Activated CD8-positive, alpha-beta memory T cell treated with anti-CD3 and anti-CD28 coated beads, Interleukin-2, amount 10 ng/mL, durations not matched to agents 7 days and 5 days (primary cell): Measurements from ENCODE around the gene YOD1. TPM values are rescaled to one million over a fixed set of nuclear protein-coding genes. Genes with fewer than 3 reads are reported as not detected.

Experiments
- ATAC-seq: fragments of 150-1000 bp; cut with Tn5 transposase; one replicate; pipeline ENCODE4 v1.10.0; 2021; ENCODE audit warnings: moderate library complexity
- CTCF ChIA-PET: fragments of 350-600 bp; sonication (Branson Sonifier 250); formaldehyde crosslinking; loops from one replicate; lab custom pipeline; 2021; ENCODE audit warnings: antibody characterized with exemption; lab: Charles Lee
- DNase-seq: peaks from one replicate; pipeline ENCODE4 v3.0.0-alpha.2; 2020
- H3K27ac Mint-ChIP-seq: one replicate; pipeline ENCODE4 v1.8.0; 2021; ENCODE audit warnings: mild to moderate bottlenecking, mixed read lengths
- H3K27me3 Mint-ChIP-seq: one replicate; pipeline ENCODE4 v1.8.0; 2021; ENCODE audit warnings: mixed read lengths
- H3K36me3 Mint-ChIP-seq: one replicate; pipeline ENCODE4 v1.8.0; 2021; ENCODE audit warnings: mild to moderate bottlenecking, mixed read lengths
- H3K4me1 Mint-ChIP-seq: one replicate; pipeline ENCODE4 v1.8.0; 2021; ENCODE audit warnings: mixed read lengths
- H3K4me3 Mint-ChIP-seq: one replicate; pipeline ENCODE4 v1.8.0; 2021; ENCODE audit warnings: mild to moderate bottlenecking, moderate library complexity, mixed read lengths
- H3K9me3 Mint-ChIP-seq: one replicate; pipeline ENCODE4 v1.8.0; 2022; ENCODE audit warnings: low read depth, mixed read lengths
- total RNA-seq, 2 experiments: library from RNA; stranded (reverse); gene quantifications; one replicate each; pipeline ENCODE4 v1.2.3, GENCODE V29; 2021

Gene YOD1
- total RNA-seq, 2 experiments from 2014 or later, result 8.7 to 9.7 TPM

GRCh38 chr1:207026104-207026534, 24.9 kb downstream of the YOD1 start:
- Mint-ChIP-seq H3K4me3 (no peak overlapping the region), H3K4me1 (no peaks in the 10 kb centered on the region), H3K9me3 (no peaks in the 10 kb centered on the region), H3K36me3 (no peaks in the 10 kb centered on the region), H3K27ac (no peak overlapping the region), H3K27me3 (peaks cover 50% of the 10 kb centered on the region)
- no peak for ATAC-seq
- no peak for DNase-seq
- CTCF ChIA-PET, result interaction anchor here (1.5 to 2.1 kb wide), 2 partner anchors 21 to 43 kb away, joined by 4 read pairs; no protein-coding TSS in a partner anchor

- CTCF ChIA-PET, result interaction anchor here (0.7 to 2.1 kb wide), 2 partner anchors 19 to 21 kb away, joined by 3 to 4 read pairs; no protein-coding TSS in a partner anchor
- H3K36me3 Mint-ChIP-seq, result no peaks in the 10 kb centered on the region
- peaks cover 3% of the 10 kb centered on the region for H3K4me1 Mint-ChIP-seq
- H3K27me3 Mint-ChIP-seq, result peaks cover 42% of the 10 kb centered on the region
- DNase-seq, result no peak
- no peak overlapping the region for H3K27ac Mint-ChIP-seq
- ATAC-seq, result no peak
- H3K9me3 Mint-ChIP-seq, result no peaks in the 10 kb centered on the region
- no peak overlapping the region for H3K4me3 Mint-ChIP-seq
These were observed 25.7 kb downstream of the YOD1 start for GRCh38 chr1:207025146-207025880.

- CTCF ChIA-PET, result interaction anchor here (2.1 kb wide), 1 partner anchor 20 kb away, joined by 4 read pairs; no protein-coding TSS in a partner anchor
These were observed 26.5 kb downstream of the YOD1 start for GRCh38 chr1:207024202-207025145.

GRCh38 chr1:207022996-207023679, 27.9 kb downstream of the YOD1 start:
- Mint-ChIP-seq H3K27me3 (peaks cover 27% of the 10 kb centered on the region), H3K9me3 (no peaks in the 10 kb centered on the region), H3K27ac (no peak overlapping the region), H3K4me1 (peaks cover 3% of the 10 kb centered on the region), H3K4me3 (no peak overlapping the region), H3K36me3 (no peaks in the 10 kb centered on the region)
- DNase-seq (no peak), ATAC-seq (no peak)
- CTCF ChIA-PET, result interaction anchor here (0.9 to 2.1 kb wide), 4 partner anchors 11 to 476 kb away, joined by 3 to 7 read pairs (median 4); partner anchors contain the start of gene PFKFB2

More at GRCh38 chr1:207024202-207025145, 26.5 kb downstream of the YOD1 start:
- no peak overlapping the region for H3K27ac Mint-ChIP-seq
- H3K9me3 Mint-ChIP-seq, result no peaks in the 10 kb centered on the region
- DNase-seq, result no peak
- peaks cover 33% of the 10 kb centered on the region for H3K27me3 Mint-ChIP-seq
- H3K36me3 Mint-ChIP-seq, result no peaks in the 10 kb centered on the region
- H3K4me3 Mint-ChIP-seq, result no peak overlapping the region
- ATAC-seq, result no peak
- peaks cover 3% of the 10 kb centered on the region for H3K4me1 Mint-ChIP-seq

GRCh38 chr1:207021876-207022596, 29.0 kb downstream of the YOD1 start:
- H3K27me3 Mint-ChIP-seq, result peaks cover 17% of the 10 kb centered on the region
- CTCF ChIA-PET, result interaction anchor here (0.6 to 2.1 kb wide), 7 partner anchors 10 to 478 kb away, joined by 3 to 7 read pairs (median 3); partner anchors contain the start of gene PFKFB2
- no peak overlapping the region for H3K27ac Mint-ChIP-seq
- H3K4me3 Mint-ChIP-seq, result no peak overlapping the region
- peaks cover 3% of the 10 kb centered on the region for H3K4me1 Mint-ChIP-seq
- H3K9me3 Mint-ChIP-seq, result no peaks in the 10 kb centered on the region
- ATAC-seq (no peak), DNase-seq (no peak)
- H3K36me3 Mint-ChIP-seq, result no peaks in the 10 kb centered on the region

- CTCF ChIA-PET, result interaction anchor here (0.5 to 1.7 kb wide), 6 partner anchors 15 to 515 kb away, joined by 3 to 6 read pairs (median 4); no protein-coding TSS in a partner anchor
- Mint-ChIP-seq H3K4me3 (no peak overlapping the region), H3K27me3 (peaks cover 13% of the 10 kb centered on the region), H3K27ac (no peak overlapping the region), H3K9me3 (no peaks in the 10 kb centered on the region), H3K36me3 (no peaks in the 10 kb centered on the region), H3K4me1 (peaks cover 3% of the 10 kb centered on the region)
- DNase-seq (no peak), ATAC-seq (no peak)
These were observed 29.7 kb downstream of the YOD1 start for GRCh38 chr1:207021139-207021861.

- H3K27ac Mint-ChIP-seq, result no peak overlapping the region
- no peak for DNase-seq
- H3K4me1 Mint-ChIP-seq, result peaks cover 5% of the 10 kb centered on the region
- no peaks in the 10 kb centered on the region for H3K9me3 Mint-ChIP-seq
- H3K27me3 Mint-ChIP-seq, result peaks cover 12% of the 10 kb centered on the region
- H3K4me3 Mint-ChIP-seq, result no peak overlapping the region
- H3K36me3 Mint-ChIP-seq, result no peaks in the 10 kb centered on the region
- CTCF ChIA-PET, result interaction anchor here (0.7 to 1.7 kb wide), 3 partner anchors 15 to 29 kb away, joined by 3 to 6 read pairs (median 3); no protein-coding TSS in a partner anchor
- ATAC-seq, result no peak
These were observed 30.3 kb downstream of the YOD1 start for GRCh38 chr1:207020709-207021107.

GRCh38 chr1:207020065-207020708, 30.8 kb downstream of the YOD1 start:
- CTCF ChIA-PET, result interaction anchor here (0.7 to 1.7 kb wide), 2 partner anchors 14 to 28 kb away, joined by 3 to 6 read pairs; no protein-coding TSS in a partner anchor
- no peak overlapping the region for H3K27ac Mint-ChIP-seq
- H3K36me3 Mint-ChIP-seq, result no peaks in the 10 kb centered on the region
- H3K4me1 Mint-ChIP-seq, result peaks cover 5% of the 10 kb centered on the region
- no peak for DNase-seq
- H3K27me3 Mint-ChIP-seq, result peaks cover 9% of the 10 kb centered on the region
- no peak for ATAC-seq
- H3K4me3 Mint-ChIP-seq, result no peak overlapping the region
- H3K9me3 Mint-ChIP-seq, result no peaks in the 10 kb centered on the region

GRCh38 chr1:207019661-207020060, 31.3 kb downstream of the YOD1 start:
- DNase-seq (no peak), ATAC-seq (no peak)
- H3K36me3 Mint-ChIP-seq, result no peaks in the 10 kb centered on the region
- CTCF ChIA-PET, result interaction anchor here (1.7 kb wide), 1 partner anchor 14 kb away, joined by 6 read pairs; no protein-coding TSS in a partner anchor
- no peak overlapping the region for H3K4me3 Mint-ChIP-seq
- H3K9me3 Mint-ChIP-seq, result no peaks in the 10 kb centered on the region
- peaks cover 9% of the 10 kb centered on the region for H3K27me3 Mint-ChIP-seq
- no peak overlapping the region for H3K27ac Mint-ChIP-seq
- H3K4me1 Mint-ChIP-seq, result peaks cover 5% of the 10 kb centered on the region

- DNase-seq (no peak), ATAC-seq (no peak)
- CTCF ChIA-PET, result interaction anchor here (1.7 kb wide), 1 partner anchor 13 kb away, joined by 6 read pairs; no protein-coding TSS in a partner anchor
- H3K4me3 Mint-ChIP-seq, result no peak overlapping the region
- no peaks in the 10 kb centered on the region for H3K9me3 Mint-ChIP-seq
- H3K27me3 Mint-ChIP-seq, result peaks cover 11% of the 10 kb centered on the region
- no peak overlapping the region for H3K27ac Mint-ChIP-seq
- H3K36me3 Mint-ChIP-seq, result no peaks in the 10 kb centered on the region
- H3K4me1 Mint-ChIP-seq, result peaks cover 5% of the 10 kb centered on the region
These were observed 31.8 kb downstream of the YOD1 start for GRCh38 chr1:207019161-207019560.

GRCh38 chr1:207018707-207019106, 32.3 kb downstream of the YOD1 start:
- ATAC-seq (no peak), DNase-seq (no peak)
- Mint-ChIP-seq H3K4me3 (no peak overlapping the region), H3K27me3 (peaks cover 16% of the 10 kb centered on the region), H3K27ac (no peak overlapping the region), H3K4me1 (peaks cover 5% of the 10 kb centered on the region), H3K36me3 (no peaks in the 10 kb centered on the region), H3K9me3 (no peaks in the 10 kb centered on the region)
- CTCF ChIA-PET, result no interaction called here
